Right atrium auricular region (tissue), 2 donors: ENCODE data around the gene CDC26. TPM values are rescaled to one million over a fixed set of nuclear protein-coding genes. Genes with fewer than 3 reads are reported as not detected.

Source experiments
- DNase-seq: peaks from one replicate; pipeline ENCODE4 v3.0.0-alpha.2; 2019; ENCODE audit warnings: low spot score
- H3K27ac ChIP-seq, 2 donors: fragments of 200-600 bp; sonication (generic); 1 replicate in 1 of 2; 2 replicates in 1 of 2; pipeline ENCODE4 v1.5.1; 2016 to 2019
- H3K27me3 ChIP-seq, 2 donors: fragments of 200-600 bp; sonication (generic); one replicate each; pipeline versions ENCODE4 v1.5.1 to v1.6.0; 2017 to 2019
- H3K36me3 ChIP-seq: fragments of 200-600 bp; sonication (generic); one replicate; pipeline ENCODE4 v1.5.1; 2016
- H3K4me1 ChIP-seq, 2 donors: fragments of 200-600 bp; sonication (generic); one replicate each; pipeline versions ENCODE4 v1.5.1 to v1.6.0; 2017 to 2019
- H3K4me3 ChIP-seq, 2 donors: fragments of 200-600 bp; sonication (generic); 1 replicate in 1 of 2; 2 replicates in 1 of 2; pipeline ENCODE4 v1.5.1; 2017 to 2019; ENCODE audit warnings: mild to moderate bottlenecking in 1 of 2, moderate library complexity in 1 of 2
- H3K9me3 ChIP-seq, 2 donors: fragments of 200-600 bp; sonication (generic); one replicate each; pipeline ENCODE4 v1.5.1; 2019
- total RNA-seq, 2 donors: library from RNA; depleted of rRNA; stranded (reverse); fragments of >200 nt; gene quantifications; one replicate each; pipeline ENCODE4 v1.1.0, GENCODE V29; 2016
- TF ChIP-seq, protein P1 (sequence below), 2 donors: fragments of 200-600 bp; sonication (generic); IDR thresholded peaks; one replicate each; pipeline ENCODE4 v1.5.1; 2019; ENCODE audit warnings: antibody characterized with exemption in 2 of 2

CDC26 gene
- total RNA-seq, 2 donors from 2014 or later: 31.7 to 42.6 TPM

DNA sequence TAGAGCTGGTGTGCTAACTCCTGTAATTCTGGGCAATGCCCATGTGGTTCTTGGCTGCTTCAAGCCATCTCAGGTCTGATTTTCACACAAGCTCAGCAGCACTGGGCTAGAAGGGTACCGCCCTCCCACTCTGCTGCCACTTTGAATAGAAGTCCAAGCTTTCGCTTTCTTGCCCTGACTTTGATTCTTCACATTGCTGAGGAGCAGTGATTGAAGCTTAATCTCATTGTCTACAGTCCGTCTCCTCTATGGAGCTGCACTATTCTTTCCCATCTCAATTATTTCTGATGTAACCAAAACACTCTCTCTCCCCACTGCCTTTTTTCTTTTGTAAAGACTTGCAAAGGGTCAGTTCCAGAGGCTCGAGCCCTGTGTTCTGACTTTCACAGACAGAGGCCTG, 40.7 kb upstream of the CDC26 start:
- Histone ChIP-seq H3K36me3 (no peaks in the 10 kb centered on the region), H3K27me3 (no peaks in the 10 kb centered on the region), H3K4me3 (no peak overlapping the region), H3K27ac (no peak overlapping the region), H3K9me3 (no peaks in the 10 kb centered on the region), H3K4me1 (no peaks in the 10 kb centered on the region)
- no peak for DNase-seq
- TF ChIP-seq, protein P1, sequence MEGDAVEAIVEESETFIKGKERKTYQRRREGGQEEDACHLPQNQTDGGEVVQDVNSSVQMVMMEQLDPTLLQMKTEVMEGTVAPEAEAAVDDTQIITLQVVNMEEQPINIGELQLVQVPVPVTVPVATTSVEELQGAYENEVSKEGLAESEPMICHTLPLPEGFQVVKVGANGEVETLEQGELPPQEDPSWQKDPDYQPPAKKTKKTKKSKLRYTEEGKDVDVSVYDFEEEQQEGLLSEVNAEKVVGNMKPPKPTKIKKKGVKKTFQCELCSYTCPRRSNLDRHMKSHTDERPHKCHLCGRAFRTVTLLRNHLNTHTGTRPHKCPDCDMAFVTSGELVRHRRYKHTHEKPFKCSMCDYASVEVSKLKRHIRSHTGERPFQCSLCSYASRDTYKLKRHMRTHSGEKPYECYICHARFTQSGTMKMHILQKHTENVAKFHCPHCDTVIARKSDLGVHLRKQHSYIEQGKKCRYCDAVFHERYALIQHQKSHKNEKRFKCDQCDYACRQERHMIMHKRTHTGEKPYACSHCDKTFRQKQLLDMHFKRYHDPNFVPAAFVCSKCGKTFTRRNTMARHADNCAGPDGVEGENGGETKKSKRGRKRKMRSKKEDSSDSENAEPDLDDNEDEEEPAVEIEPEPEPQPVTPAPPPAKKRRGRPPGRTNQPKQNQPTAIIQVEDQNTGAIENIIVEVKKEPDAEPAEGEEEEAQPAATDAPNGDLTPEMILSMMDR (IDR thresholded peaks at IDR 0.05): no peak

DNA sequence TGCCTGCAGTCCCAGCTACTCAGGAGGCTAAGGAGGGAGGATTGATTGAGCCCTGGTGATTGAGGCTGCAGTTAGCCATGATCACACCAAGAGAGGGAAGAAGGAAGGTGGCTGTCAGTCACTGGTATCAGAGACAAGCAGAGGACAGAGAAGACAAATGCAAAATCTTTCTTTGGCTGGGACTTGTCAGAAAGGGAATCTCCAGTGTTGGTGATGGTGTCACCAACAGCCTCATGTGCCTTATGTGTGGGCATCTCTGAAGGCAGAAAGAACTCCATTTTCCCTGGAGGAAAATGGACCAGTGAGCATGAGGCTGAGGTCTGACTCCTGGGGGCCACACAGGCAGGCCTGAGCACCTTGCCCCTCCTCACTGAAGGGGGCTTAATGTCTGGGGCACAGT, 39.9 kb upstream of the CDC26 start:
- no peaks in the 10 kb centered on the region for H3K9me3 ChIP-seq
- no peaks in the 10 kb centered on the region for H3K27me3 ChIP-seq
- H3K4me3 ChIP-seq: no peak overlapping the region
- TF ChIP-seq, protein P1 (IDR thresholded peaks at IDR 0.05): no peak
- no peaks in the 10 kb centered on the region for H3K4me1 ChIP-seq
- no peak overlapping the region for H3K27ac ChIP-seq
- no peak for DNase-seq
- no peaks in the 10 kb centered on the region for H3K36me3 ChIP-seq

DNA sequence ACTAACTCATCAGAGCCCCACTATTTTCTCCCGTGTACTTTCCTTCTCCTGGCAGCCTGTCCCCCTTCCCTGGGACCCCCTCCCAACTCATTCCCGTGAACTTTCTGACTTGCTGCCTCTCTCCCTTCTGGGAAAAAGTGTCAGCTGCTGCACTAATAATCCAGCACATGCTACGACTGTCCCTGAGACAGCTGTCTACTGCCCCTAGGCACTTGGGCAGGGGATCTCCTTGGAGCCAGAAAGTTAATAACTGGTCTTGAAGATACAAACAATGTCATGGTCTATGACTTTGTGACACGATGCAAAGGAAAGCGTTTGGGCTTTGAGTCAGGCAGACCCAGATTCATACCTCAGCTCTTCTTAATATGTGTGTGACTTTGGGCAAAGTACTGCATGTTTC, 37.9 kb upstream of the CDC26 start:
- no peak for DNase-seq
- Histone ChIP-seq H3K4me1 (no peaks in the 10 kb centered on the region), H3K9me3 (no peaks in the 10 kb centered on the region), H3K27me3 (no peaks in the 10 kb centered on the region), H3K4me3 (no peak overlapping the region), H3K27ac (no peak overlapping the region), H3K36me3 (no peaks in the 10 kb centered on the region)
- TF ChIP-seq, protein P1 (IDR thresholded peaks at IDR 0.05): no peak

DNA sequence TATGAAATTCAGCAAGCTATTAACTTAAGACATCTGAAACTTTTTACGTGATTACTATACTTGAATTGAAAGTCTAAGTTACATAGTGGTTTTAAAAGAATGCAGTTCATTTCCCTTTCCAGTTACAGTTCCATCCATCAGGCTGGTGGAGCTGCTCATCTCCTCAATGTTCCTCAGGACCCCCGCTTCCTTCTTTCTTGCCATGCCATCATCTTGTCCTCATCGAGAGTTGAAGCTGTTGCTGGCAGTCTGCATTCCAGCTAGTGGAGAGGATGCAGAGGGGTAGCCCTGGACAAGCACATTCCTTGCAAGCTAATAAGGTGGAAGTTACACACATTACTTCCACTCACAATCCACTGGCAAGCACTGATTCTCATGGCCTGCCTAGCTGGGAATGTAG, 36.6 kb upstream of the CDC26 start:
- H3K27me3 ChIP-seq: no peaks in the 10 kb centered on the region
- no peaks in the 10 kb centered on the region for H3K9me3 ChIP-seq
- H3K27ac ChIP-seq: no peak overlapping the region
- no peaks in the 10 kb centered on the region for H3K36me3 ChIP-seq
- H3K4me3 ChIP-seq: no peak overlapping the region
- H3K4me1 ChIP-seq: no peaks in the 10 kb centered on the region
- TF ChIP-seq, protein P1 (IDR thresholded peaks at IDR 0.05): no peak
- DNase-seq: no peak

DNA sequence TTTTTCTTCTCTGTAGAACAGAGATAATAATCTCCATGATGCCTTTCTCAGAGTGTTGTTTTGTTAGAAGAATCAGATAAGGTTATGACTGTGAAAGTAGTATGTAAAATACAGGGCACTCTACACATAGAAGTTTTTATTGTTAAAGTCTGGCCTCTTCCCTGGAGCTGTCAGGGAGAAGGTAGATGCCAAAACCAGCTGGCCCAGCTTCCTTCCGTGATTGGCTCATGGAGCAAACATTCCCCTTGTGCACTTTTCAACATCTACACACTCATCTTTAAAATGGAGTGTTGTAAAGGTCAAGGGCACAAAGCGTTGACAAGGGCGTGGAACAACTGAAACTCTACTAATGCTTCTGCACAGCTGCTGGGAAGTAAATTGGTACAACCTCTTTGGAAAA, 35.2 kb upstream of the CDC26 start:
- Histone ChIP-seq H3K4me3 (no peak overlapping the region), H3K36me3 (no peaks in the 10 kb centered on the region), H3K27me3 (no peaks in the 10 kb centered on the region), H3K27ac (no peak overlapping the region), H3K4me1 (no peaks in the 10 kb centered on the region), H3K9me3 (no peaks in the 10 kb centered on the region)
- no peak for DNase-seq
- TF ChIP-seq, protein P1 (IDR thresholded peaks at IDR 0.05): no peak

DNA sequence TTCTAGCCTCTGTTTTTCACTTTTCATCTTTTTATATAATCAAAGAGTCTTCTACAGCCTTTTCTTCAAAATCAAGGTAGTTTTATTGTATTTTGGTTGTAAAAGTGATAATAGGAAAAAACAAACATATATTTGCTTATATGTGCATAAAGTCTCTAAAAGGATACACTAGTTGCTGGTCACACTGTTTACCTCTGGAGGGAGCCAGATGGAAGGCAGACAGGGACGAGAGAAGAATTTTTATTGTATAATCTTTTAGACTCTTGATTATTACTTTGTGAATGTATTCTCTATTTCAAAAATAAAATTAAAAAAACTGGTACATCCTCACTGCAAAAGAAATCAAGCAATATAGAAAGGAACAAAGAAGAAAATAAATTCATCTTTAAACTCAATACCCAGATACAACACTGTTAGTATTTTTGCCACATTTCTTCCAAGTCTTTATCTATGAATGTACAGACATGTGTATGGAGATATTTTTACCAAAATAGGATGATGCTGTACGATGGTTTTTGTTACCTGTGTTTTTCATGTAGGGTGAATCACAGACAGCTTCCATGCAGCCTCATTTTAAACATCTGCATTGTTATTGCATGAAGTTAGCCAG, 33.9 kb upstream of the CDC26 start:
- no peak for DNase-seq
- no peak overlapping the region for H3K27ac ChIP-seq
- TF ChIP-seq, protein P1 (IDR thresholded peaks at IDR 0.05): peak; percentile 26 to 72
- no peak overlapping the region for H3K4me3 ChIP-seq
- H3K27me3 ChIP-seq: no peaks in the 10 kb centered on the region
- H3K4me1 ChIP-seq: no peaks in the 10 kb centered on the region
- no peaks in the 10 kb centered on the region for H3K36me3 ChIP-seq
- no peaks in the 10 kb centered on the region for H3K9me3 ChIP-seq
